HG02973 (cell line): ENCODE measurements around the gene PKP2.
"Not testable (repeated sequence)": the region's sequence is repeated elsewhere in the genome, so short reads cannot be mapped to it uniquely, and the experiment has no call there.

Source experiments
- ATAC-seq: cut with Tn5 transposase; IDR thresholded peaks from one replicate; pipeline ENCODE4 v1.9.1; 2021; ENCODE audit warnings: moderate library complexity; ENCODE audit not compliant: unreplicated experiment

PKP2 gene

GRCh38 chr12:32897281-32897610, 669 bp upstream of the PKP2 start:
- no peak for ATAC-seq

DNA sequence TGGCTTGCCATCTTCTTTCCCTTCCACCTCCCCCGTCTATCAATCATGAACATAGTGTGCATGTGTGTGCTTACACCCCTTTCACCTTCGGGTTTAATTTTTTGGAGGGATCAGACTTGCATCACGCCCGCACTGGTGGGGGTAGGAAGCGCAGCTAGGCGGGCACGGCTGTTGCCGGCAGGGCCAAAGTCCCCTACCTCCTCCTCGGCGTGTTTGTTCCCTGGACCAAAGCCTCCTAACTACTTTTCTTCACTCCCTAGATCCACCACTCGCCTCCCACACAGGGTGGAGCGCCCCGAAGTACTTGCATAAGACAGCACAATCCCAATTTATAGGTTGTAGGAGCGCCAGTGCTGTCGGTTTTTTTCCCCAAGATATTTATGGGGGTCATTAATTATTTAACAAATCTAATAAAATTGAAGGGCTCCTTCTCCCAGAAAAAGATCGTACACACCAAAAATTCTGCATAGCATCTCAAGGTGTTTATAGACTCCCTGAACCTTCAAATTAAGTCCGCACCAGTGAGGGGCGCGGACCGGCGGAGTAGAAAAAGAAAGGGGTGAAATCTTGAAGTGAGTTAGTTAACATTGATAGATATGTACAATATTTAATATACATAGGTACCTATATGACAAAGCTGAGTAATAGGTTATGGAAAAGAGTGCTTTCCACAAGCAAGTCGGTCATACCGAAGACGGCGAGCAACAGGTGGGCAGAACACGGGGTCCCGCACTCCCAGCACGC, 717 bp downstream of the PKP2 start:
- no peak for ATAC-seq

DNA sequence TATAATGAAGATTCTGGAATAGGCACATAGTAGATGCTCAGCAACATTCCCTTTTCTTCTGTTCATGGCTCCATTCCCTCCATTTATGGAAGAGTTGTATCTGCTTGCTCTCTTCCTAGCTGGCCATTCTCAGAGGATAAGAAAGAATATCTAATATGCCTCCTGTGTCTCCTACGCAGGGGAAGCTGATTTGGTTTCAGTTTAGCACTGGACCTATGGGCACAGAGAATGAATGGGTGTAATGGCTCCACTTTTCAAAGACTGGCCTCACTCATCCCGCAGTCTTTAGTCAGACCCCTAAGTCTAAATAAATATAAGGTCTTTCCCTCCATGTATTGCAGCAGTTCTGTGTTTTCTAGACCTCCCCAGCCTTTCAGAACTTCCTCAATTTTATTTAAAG, 2.0 kb downstream of the PKP2 start:
- ATAC-seq = no peak

DNA sequence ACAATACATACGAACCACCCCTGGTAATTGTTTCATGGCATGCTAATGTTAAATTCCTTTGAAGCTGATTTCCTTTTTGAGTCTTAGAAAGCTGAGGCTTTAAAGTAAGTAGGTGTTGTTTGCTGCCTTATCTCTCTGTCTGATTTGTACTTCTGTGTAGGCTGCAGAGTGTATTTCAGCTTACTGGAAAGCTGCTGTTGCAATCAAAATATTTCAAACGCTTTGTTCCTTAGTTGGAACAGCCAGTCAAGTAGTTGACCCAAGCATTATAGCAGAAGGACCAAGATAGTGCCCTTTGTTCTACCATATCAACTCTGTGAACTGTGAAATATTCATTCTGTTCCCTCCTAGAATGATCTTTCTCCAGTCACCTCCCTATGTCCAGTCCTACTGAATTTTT, 3.1 kb downstream of the PKP2 start:
- no peak for ATAC-seq

DNA sequence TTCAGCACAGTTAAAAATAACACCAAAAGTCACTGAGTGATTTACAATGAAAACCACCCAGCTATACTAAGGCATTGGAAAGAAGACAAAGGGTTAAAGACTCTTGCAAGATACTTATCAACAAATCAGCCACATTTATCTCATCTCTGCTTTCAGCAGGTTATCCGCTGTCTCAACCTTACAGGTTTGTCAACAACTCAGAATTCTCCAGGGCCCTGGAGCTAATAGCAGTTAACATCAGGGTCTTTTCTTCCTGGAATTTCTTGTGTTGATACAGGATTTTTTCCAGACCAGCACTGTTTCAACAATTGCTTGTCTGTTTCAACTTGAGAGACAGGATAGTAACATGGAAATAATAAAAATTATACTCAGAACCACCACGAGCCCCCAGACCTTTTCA, 3.5 kb downstream of the PKP2 start:
- ATAC-seq = no peak

- ATAC-seq = not testable (repeated sequence)
Observed at GRCh38 chr12:32892369-32892768, 4.2 kb downstream of the PKP2 start.

GRCh38 chr12:32891956-32892355, 4.6 kb downstream of the PKP2 start:
- ATAC-seq = no peak

- ATAC-seq = no peak
Observed at GRCh38 chr12:32891526-32891925, 5.1 kb downstream of the PKP2 start.

DNA sequence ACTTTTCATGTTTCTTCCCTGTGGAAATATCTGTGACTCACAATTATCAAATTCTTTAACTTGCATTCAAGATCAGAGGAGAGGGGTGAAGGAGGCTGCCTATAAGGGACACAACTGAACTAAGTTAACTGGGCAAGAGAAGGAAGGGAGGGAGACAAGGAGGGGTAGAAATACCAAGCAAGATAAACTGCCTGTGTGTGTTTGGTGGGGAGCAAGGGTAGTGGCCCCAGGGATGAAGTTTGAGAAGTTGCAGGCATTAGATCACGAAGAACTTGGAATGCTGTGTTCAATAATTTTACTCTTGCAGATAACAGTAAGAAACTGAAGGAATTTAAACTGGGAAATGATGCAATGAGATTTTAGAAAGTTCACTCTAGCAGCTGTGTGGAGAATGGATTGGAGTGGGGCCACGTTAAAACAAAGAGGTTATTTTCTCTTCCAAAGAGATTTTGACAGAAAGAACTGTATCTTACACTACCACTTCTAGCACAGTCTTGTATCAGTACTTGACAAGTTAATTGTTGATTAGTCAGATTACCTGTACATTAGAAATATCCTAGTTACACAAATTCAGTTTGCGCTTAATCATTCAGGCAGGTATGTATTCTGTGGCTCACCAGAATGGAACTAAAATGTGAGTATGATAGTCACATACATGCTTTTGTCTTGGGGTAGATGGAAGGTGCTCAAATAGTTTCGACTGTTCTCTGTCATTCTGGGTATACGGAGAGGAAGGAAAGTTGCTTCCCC, 7.4 kb downstream of the PKP2 start:
- ATAC-seq = no peak

- no peak for ATAC-seq
Observed at GRCh38 chr12:32887058-32887457, 9.5 kb downstream of the PKP2 start.

DNA sequence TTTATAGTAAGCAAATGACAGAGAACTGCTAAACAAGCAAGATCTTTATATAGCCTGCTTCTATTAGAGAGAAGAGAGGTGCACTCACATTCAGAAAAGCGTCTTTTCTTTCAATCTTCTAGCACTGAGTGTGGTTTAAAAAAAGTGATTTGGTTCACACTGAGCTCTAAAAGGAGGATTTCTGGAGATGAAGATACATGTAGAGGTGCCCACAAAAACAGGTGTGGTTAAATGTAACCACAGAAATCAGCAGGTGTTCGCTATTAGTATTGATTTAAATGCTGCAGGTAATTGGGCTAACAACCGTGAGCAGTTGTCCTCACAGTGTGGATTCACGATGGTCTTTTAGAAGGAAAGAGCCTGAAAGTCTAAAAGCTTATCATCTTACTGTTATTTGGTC, 10.7 kb downstream of the PKP2 start:
- ATAC-seq = no peak

DNA sequence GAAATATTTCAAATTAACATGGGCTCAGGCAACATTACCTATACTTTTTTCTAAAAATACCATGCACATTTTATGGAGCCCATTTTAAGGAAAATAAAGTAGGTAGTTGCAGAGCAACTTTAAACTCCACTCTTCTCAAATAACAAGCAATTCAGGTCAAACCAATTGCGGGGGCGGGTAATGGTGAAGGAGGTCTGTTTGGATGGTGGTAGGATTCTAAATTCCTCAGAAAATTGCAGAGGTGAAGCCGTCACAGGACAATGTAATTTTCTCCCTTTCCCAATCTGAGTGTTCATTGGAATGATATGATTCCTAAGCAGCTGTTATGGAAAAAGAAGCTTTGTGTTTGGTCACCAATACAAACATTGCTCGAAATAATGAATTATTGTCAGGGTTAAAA, 11.6 kb downstream of the PKP2 start:
- no peak for ATAC-seq

DNA sequence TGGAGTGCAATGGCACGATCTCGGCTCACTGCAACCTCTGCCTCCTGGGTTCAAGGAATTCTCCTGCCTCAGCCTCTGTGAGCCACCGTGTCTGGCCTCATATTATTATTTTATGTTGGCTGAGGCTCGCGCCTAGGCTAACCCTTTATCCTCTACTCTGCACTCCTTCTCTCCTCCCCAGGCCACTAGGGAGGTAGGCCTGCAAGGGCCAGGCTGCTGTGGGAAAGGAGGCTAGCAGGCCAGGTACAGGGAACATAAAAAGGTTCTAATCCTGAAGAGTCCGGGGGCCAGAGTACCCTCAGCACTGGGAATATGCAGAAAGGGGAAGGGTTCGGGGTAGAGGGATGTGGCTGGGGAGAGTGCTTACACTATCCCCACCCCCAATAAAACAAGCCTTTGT, 14.9 kb downstream of the PKP2 start:
- ATAC-seq = no peak

DNA sequence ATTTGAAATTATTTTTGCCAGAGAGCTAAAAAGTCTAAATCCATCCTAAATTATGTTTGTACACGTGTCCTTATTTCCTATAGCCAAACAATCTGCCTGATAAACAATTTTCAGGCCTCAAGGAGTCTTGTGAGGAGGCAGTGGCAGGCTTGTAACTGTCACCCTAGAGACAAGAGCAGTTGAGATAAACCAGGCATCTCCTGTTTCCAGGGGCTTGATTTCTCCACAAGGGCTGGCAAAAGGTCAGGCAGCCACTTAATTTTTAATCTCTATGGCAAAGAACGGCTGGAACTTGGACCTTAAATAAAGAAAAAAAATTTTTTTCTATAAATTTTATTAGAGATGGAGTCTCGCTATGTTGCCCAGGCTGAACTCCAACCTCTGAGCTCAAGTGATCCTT, 15.5 kb downstream of the PKP2 start:
- ATAC-seq = no peak

GRCh38 chr12:32879066-32879465, 17.5 kb downstream of the PKP2 start:
- not testable (repeated sequence) for ATAC-seq

DNA sequence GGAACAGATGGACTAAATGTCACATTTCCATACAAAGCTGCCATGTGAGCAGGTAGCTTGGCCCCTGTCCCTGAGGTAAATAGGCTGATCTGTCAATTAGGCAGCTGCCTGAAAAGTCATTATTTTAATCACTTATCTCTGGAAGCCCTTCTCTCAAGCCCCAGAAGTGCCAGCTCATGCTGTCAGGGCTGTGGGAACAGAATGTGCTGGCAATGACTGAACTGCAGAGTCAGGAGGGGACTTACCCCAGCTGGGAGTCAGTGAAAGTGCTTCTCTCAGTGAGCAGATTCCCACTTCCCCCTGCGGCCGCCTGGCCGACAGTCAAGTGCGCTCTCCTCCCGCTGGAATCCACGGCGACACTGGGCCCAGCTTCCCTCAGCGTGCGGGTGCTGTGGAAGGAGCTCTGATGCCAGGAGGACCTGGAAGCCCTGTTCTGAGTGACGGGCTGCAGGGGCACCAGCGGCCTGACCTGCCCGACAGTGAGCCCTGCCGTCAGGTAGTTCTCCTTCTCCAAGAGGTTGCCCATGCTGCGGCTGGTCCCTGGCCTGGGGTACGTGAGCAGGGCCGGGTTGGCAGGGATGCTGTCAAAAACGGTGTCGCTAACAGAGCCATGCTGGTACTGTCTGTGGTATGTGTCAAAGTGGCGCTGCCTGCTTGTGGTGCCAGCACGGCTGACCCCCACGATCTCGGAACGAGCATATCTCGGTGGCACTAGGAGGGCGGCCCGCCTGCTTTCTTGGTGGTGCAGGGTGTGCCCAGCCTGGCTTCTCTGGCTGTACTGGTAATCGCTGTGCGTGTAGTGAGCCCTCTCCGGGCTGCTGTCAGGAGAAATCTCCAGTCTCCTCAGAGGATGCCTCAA, 18.7 kb downstream of the PKP2 start:
- no peak for ATAC-seq

- no peak for ATAC-seq
Observed at GRCh38 chr12:32876004-32876403, 20.6 kb downstream of the PKP2 start.

DNA sequence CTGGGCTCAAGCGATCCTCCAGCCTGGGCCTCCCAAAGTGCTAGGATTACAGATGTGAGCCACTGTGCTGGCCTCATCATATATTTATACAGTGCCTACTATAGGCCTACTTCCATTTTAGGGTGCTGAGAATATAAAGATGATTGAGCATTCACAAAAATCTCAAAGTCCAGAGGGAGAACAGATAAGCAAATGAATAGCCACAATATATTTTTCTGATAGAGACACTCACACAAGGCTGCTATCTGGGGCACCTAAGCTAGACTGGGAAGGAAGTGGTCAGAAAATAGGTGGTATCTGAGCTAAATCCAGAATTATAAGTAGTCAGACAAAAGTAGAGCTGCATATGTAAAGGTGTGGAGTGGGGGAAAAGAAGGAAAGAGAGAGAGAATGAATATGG, 21.6 kb downstream of the PKP2 start:
- ATAC-seq = no peak

- no peak for ATAC-seq
Observed at GRCh38 chr12:32874078-32874477, 22.5 kb downstream of the PKP2 start.

DNA sequence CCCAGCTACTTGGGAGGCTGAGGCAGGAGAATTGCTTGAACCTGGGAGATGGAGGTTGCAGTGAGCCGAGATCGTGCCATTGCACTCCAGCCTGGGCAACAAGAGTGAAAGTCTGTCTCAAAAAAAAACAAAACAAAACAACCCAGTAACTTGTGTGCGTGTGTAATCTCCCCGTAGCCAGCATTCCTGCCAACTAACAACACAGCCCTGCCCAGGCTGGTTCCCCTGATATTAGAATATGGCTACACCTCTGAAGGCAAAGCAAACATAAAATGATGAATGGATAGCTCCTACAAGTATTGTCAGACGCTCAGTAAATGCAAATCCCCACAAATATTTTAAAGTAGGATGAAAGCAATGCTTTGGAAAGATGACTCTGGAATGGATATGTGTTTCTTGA, 24.2 kb downstream of the PKP2 start:
- not testable (repeated sequence) for ATAC-seq

- no peak for ATAC-seq
Observed at GRCh38 chr12:32870716-32871115, 25.9 kb downstream of the PKP2 start.

DNA sequence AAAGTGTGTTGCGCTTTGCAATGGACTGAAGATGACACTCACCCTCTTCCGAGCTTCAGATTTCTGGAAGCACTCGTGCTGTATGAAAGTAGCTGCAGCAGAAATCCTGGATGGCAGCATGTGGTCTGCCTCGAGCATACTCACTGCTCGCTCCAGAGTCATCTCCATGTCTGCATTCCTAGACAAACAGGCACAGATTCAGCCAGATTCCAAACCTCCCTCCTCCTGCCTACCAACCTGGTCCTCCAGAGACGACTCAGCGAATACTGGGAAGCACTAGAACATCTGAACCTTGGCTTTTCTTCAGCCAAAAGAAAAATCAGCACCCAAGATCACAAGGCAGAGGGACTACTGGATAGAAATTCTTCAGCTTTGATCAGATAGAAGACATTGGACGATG, 27.7 kb downstream of the PKP2 start:
- no peak for ATAC-seq
